Measurements from ENCODE around the gene MDM2.
"Not testable (repeated sequence)": the region's sequence is repeated elsewhere in the genome, so short reads cannot be mapped to it uniquely, and the experiment has no call there.

The MDM2 gene

DNA sequence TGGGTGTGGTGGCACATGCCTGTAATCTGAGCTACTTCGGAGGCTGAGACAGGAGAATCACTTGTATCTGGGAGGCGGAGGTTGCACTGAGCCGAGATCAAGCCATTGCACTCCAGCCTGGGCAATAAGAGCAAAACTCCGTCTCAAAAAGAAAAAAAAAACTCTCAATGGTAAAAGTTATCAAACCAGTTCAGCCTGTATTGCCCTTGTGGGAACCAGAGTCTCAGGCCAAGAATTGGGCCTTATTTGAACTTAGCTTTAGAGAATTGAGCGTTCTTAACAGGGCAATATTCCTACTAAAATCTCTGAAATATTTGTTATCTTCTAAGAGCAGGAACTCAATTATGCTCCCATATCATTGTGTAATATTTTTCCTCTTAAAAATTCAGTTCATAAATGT, 7.7 kb upstream of the MDM2 start:
- no peak for DNase-seq (ENCODE audit: low spot score)
- TF ChIP-seq, protein P1, sequence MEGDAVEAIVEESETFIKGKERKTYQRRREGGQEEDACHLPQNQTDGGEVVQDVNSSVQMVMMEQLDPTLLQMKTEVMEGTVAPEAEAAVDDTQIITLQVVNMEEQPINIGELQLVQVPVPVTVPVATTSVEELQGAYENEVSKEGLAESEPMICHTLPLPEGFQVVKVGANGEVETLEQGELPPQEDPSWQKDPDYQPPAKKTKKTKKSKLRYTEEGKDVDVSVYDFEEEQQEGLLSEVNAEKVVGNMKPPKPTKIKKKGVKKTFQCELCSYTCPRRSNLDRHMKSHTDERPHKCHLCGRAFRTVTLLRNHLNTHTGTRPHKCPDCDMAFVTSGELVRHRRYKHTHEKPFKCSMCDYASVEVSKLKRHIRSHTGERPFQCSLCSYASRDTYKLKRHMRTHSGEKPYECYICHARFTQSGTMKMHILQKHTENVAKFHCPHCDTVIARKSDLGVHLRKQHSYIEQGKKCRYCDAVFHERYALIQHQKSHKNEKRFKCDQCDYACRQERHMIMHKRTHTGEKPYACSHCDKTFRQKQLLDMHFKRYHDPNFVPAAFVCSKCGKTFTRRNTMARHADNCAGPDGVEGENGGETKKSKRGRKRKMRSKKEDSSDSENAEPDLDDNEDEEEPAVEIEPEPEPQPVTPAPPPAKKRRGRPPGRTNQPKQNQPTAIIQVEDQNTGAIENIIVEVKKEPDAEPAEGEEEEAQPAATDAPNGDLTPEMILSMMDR (IDR thresholded peaks at IDR 0.05; ENCODE audit: extremely low read depth, missing control alignments), result no peak

DNA sequence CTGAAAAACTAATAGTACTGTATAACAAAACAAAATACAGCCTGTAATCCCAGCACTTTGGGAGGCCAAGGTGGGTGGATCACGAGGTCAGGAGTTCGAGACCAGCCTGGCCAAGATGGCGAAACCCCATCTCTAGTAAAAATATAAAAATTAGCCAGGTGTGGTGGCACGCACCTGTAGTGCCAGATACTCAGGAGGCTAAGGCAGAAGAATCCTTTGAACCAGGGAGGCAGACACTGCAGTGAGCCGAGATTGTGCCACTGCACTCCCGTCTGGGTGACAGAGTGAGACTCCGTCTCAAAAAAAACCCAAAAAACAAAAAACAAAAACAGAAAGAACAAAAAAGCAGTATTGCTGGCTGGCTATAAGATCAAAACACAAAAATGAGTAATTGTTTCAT, 6.9 kb upstream of the MDM2 start:
- not testable (repeated sequence) for DNase-seq (ENCODE audit: low spot score)

DNA sequence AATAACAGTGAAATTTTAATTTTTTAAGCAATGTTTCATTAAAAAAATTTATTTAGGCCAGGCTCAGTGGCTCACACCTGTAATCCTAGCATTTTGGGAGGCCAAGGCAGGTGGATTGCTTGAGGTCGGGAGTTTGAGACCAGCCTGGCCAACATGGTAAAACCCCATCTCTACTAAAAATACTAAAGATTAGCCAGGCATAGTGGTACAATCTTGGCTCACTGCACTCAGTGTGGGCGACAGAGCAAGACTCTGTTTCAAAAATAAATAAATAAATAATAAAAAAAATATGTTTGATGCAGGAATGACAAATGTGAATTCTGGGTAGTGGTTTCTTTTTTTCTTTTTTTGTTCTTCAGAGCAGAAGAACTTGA, 5.6 kb upstream of the MDM2 start:
- not testable (repeated sequence) for DNase-seq (ENCODE audit: low spot score)

DNA sequence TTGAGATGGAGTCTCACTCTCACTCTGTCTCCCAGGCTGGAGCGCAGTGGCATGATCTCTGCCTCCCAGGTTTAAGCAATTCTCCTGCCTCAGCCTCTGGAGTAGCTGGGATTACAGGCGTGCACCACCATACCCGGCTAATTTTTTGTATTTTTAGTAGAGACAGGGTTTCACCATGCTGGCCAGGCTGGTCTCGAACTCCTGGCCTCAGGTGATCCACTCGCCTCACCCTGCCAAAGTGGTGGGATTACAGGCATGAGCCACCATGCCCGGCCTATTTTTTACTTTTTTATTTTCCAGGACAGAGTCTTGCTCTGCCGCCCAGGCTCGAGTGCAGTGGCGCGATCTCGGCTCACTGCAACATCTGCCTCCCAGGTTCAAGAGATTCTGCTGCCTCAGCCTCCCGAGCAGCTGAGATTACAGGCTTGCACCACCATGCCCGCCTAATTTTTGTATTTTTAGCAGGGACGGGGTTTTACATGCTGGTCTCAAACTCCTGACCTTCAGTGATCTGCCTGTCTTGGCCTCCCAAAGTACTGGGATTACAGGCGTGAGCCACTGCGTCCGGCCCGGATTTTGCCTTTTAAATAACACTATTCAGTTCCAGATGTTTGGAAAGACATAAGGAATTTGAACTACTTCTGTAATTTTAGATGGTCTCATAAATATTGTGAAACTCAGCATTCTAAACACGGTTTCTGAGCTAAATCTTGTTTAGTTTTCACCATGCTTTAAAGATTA, 4.9 kb upstream of the MDM2 start:
- DNase-seq (ENCODE audit: low spot score), result not testable (repeated sequence)

DNA sequence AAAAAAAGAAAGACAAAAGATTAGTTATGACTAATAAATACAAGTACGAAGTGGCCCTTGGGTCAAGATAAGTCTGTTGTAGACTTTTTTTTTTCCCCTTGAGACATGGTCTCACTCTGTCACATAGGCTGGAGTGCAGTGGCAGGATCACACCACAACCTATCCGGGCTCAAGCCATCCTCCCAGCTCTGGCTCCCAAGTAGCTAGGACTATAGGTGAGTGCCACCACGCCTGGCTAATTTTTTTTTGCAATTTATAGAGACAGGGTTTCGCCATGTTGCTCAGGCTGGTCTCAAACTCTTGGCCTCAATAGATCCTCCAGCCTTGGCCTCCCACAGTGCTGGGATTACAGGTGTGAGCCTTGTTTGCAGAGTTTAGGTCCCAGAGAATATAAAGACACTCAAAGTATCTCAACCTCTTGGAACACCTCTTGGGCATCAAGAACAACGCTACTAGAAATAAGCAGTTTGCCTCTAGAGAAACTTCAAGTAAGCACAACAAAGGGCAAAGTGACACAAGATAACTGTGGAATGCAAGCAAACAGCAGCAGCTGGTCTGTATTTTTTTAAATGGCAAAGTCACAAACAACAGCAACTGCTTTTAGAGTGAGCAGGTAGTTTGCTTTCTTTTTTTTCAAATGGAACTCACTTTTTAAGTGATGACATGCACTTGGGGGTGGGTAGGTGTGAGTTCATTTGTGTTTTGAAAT, 3.9 kb upstream of the MDM2 start:
- DNase-seq (ENCODE audit: low spot score), result no peak
- TF ChIP-seq, protein P1 (IDR thresholded peaks at IDR 0.05; ENCODE audit: extremely low read depth, missing control alignments), result no peak

DNA sequence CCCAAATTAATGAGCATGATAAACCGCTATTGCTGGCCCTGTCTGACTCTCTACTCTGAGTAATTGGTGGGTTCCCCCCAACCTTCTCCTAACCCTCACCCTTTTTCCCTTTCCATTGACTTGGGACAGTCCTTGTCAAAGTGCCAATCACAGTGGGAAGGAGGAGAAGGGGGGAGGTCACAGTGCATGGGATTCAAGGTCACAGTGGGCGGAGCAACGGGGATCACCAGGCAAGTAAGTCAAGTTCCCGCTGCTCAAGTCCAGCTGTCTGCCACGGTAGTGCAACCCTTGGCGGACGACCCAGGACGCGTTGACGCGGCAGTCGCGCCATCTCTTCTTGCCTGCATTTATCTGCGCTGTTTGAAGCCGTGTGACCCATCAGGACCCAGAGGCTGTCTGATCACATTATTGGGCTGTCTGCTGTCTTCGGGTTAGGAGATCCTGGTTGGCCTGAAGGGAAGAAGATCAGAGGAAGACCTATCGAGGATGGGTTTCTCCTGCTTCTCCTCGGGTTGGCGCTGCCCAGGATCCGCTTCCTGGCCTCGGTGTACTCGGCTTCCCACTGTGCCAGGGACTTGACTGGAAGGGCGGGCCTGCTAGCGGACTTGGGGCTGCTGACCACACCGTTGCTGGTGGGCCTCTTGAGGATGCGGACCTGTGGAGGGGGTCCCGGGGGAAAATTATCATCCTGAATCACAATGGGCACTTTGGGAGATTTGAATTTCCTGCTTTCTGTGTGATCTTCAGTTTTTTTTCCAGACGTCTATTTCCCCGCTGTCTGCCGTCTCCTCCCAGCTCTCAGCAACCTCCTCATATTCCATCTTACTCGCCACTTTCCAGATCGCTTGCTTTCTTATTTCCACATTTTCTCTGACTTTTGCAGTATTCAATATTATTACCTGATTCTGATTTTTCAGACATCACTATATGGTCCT, 3.1 kb upstream of the MDM2 start:
- TF ChIP-seq, protein P1 (IDR thresholded peaks at IDR 0.05; ENCODE audit: extremely low read depth, missing control alignments), result no peak
- DNase-seq (ENCODE audit: low spot score), result no peak

DNA sequence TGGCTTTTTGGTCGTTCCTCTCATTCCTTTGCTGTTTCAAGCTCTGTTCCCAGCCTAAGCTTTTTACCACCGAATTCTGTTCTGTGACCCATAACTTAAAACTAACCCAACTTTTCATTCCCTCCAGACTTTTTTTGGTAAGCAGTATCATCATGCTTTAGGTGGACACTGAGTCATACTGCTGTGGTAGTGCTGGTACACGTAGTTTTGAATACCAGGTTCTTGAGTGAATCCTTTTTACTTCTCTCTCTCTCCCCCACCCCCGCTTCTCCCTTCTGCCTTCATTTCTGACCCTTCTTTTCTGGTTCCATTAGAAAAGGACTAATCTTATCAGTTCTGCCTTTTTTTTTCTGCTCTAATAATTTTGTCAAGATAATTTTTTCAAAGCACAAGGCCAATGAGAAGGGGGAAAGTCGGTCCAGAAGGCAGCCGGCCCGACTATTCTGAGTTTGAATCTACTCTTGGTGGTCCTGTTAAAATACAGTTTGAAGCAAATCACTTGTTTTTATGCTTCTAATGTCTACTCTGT, 2.3 kb upstream of the MDM2 start:
- DNase-seq (ENCODE audit: low spot score), result no peak
- TF ChIP-seq, protein P1 (IDR thresholded peaks at IDR 0.05; ENCODE audit: extremely low read depth, missing control alignments), result no peak

DNA sequence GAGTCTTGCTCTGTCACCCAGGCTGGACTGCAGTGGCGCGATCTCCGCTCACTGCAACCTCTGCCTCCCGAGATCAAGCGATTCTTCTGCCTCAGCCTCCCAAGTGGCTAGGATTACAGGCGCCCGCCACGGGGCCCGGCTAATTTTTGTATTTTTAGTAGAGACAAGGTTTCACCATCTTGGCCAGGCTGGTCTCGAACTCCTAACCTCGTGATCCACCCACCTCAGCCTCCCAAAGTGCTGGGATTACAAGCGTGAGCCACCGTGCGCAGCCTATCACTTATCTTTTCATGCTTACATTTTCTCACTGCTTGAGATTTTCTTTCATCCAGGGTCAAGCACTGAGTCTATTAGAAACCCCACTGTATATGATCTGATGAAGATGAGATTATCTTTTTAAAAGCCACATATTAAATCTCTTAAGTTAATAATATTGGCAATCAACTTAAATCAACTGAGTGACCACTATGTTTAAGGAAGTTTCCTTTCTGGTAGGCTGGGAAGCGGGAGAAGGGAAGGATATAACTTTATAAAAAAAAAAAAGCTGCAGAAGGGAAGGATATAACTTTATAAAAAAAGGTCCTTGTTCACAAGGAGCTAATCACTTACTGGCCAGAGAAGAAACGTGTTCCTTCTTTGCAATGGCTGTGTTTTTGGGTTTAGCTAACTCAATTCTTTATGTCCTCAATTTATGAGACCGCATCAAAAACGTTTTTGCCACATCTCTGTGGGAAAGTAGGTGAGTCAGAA, 1.3 kb upstream of the MDM2 start:
- DNase-seq (ENCODE audit: low spot score), result no peak
- TF ChIP-seq, protein P1 (IDR thresholded peaks at IDR 0.05; ENCODE audit: extremely low read depth, missing control alignments), result no peak

DNA sequence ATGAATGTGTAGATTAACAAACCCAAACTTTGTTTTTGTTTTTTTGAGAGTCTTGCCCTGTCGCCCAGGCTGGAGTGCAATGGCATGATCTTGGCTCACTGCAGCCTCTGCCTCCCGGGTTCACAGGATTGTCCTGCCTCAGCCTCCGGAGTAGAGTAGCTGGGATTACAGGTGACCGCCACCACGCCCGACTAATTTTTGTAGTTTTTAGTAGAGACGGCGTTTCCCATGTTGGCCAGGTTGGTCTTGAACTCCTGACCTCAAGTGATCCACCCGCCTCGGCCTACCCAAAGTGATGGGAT, 752 bp upstream of the MDM2 start:
- not testable (repeated sequence) for DNase-seq (ENCODE audit: low spot score)

Data from GM20000 (cell line).